ENCODE results near the gene U2SURP.

GRCh38 chr3:143016321-143016972, 15.1 kb downstream of the U2SURP start:
- TF ChIP-seq CTCF (IDR thresholded peaks at IDR 0.05) (peak; percentile 29 to 61 (median 46)), POLR2A (IDR thresholded peaks at IDR 0.05) (no peak)

Measured in Peyer's patch (tissue), 4 donors.